Stimulated activated CD4-positive, alpha-beta T cell treated with anti-CD3 and anti-CD28 coated beads, Interleukin-4, amount 100 ng/mL, for 24 hours (primary cell): ENCODE data around the gene USP36.

Experiments used
- DNase-seq: peaks from one replicate; pipeline ENCODE4 v3.0.0-alpha.2; 2020

Gene USP36

DNA sequence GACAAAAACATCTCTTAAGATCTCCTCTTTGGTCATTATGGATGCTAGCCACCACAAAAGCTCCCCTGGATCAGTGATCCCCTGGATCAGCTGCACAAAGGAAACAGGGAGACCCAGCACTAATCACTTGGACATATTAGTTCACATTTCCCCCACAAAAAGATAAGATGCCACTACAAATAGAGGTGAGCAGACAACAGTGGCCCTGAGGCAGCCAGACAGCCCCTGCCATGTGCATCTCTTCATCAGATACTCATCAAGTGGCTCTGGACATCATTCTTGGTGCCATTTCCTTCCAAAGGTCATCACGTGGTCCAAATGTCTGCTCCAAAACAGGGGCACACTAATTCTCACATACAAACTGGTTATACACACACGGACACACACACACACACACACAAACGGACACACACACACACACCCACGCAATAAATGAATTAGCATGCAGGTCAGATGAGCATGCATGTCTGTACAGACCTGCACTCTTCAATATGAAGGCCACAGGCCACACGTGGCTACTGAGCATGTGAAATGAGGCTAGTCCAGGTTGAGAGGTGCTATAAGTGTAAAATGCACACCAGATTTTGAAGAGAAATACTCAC, 4.1 kb downstream of the USP36 start:
- no peak for DNase-seq

GRCh38 chr17:78834571-78834970, 6.0 kb downstream of the USP36 start:
- DNase-seq: no peak

GRCh38 chr17:78832541-78832810, 8.1 kb downstream of the USP36 start:
- DNase-seq: no peak

DNA sequence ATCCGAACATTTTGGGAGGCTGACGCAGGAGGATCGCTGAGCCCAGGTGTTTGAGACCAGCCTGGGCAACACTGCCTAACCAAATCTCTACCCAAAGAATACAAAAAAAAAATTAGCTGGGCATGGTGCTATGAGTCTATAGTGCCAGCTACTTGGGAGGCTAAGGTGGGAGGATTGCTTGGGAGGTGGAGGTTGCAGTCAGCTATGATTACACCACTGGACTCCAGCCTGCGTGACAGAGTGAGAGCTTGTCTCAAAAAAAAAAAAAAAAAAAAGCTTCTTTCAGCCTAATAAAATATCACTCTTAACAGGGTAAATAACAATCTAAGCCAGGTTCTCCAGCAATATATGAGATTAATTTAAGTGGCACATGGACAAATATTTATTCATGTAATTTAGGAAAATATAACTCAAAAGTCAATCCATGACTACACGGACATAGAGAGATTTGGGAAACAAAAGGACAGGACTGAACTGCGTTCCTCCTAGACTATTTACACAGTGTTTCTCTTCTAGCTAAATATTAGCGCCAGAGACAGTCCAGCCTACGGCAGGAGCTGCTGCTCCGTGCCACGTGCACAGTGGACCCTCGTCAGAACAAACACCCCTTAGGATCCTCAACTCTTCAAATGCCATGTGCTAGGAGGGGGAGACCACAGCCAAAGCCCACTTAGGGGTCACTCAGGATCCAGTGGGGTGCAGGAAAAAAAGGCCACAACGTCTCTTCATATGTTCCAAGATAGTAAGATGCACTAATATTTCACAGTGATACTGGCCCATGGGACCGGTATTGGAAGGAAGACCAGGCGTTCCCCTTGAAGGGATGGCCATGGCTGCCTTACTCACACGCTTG, 8.7 kb downstream of the USP36 start:
- no peak for DNase-seq

DNA sequence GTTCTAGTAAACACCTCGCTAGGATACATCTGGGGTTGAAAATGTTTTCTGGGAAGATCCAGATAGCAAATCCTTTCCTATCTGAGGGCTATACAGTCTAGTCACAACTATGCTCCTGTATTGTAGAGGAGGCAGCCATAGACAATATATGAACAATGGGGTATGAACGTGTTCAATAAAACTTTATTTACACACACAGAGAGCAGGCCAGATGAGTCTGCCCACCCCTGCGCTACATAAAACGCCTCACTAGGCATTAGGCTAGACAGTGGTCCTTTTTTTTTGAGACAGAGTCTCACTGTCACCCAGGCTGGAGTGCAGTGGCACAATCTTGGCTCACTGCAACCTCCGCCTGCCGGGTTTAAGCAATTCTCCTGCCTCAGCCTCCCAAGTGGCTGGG, 11.1 kb downstream of the USP36 start:
- DNase-seq: no peak

- DNase-seq: no peak
Observed at GRCh38 chr17:78828470-78829185, 12.0 kb downstream of the USP36 start.

- no peak for DNase-seq
Observed at GRCh38 chr17:78826836-78827509, 13.6 kb downstream of the USP36 start.

DNA sequence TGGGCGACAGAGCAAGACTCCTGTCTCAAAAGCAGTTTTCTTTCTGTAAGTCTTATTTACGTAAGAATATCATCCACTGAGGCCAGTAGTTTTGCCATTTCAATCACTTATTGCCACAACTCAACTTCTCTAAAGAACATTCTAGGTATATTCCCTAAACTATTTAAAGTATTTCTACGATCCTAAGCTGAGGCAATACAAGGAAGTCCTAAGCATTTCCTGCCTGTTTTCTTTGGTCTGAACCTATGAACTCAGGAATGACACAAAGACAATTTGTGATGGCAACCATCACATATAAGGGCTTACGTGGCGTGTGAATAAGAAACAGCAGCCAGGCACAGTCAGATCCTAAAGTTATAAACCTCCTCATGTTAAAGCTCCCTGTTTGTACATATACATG, 14.2 kb downstream of the USP36 start:
- no peak for DNase-seq

- DNase-seq: no peak
Observed at GRCh38 chr17:78825696-78826095, 14.9 kb downstream of the USP36 start.

DNA sequence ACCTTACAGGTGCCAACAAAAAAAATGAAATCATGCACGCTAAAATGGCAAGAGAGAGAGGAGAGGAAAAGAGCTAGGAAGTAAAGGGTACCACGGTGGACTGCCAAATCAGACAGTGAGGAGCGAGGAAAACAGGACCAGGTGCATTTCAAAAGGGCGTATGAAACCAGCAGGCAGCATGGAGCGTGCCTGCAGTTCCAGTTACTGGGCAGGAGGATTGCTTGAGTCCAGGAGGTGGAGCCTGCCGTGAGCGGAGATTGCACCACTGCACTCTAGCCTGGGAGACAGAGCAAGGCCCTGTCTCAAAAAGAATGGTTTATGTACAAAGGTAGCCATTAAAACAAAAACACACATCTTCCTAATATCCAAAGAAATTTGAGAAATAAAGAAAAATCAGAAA, 16.4 kb downstream of the USP36 start:
- no peak for DNase-seq

DNA sequence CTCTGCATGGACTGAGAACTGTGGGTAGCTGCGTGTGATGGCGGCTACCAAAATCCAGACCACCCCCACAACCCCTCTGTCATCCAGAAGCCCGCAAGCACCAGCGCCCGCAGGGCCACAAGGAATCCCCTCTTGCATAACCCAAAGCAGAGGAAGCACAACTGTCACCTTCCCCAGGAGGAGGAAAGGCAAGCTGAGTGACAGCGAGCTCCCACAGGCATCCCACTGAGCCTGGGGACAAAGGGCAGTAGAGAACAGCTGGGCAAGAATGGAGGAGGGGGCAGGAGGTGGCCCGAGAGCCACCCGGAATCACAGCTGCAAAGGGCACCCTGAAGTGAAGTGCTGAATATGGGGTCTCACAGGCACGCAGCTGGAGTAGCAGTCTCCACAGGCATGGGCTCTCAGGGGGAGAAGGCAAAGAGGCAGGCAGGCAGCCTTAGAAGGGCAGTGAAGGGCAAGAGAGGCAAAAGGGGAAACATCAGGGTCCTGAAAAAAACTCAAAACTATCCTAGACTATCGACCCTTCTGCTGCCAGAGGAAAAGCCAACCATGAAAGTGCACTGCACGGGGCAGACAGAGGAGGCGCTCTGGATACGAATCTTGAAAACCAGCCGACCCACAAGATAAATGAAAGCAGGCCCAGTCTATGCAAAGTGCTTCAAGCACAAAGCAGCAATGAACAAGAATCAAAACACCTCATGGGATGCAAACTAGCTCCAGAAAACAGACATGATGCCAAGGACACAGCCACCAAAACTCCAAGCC, 17.1 kb downstream of the USP36 start:
- no peak for DNase-seq

DNA sequence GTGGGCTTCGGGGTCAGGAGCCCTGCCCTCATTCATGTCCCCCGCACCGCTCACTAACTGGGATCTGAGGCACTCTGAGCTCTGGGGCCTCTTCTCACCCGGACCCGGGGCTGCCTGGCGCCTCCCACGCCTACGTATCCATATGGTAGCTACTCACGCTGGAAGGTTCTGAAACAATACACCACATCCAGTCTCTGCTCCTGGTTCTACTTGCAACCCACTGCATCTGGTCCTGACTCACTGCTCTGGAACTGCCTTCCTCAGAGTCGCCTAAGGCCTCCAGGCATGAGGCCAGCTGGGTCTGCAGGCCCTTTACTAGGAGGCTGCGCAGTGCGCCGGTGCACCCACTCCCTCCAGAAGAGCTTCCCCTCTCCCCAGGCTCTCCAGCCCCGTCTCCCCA, 18.1 kb downstream of the USP36 start:
- no peak for DNase-seq

DNA sequence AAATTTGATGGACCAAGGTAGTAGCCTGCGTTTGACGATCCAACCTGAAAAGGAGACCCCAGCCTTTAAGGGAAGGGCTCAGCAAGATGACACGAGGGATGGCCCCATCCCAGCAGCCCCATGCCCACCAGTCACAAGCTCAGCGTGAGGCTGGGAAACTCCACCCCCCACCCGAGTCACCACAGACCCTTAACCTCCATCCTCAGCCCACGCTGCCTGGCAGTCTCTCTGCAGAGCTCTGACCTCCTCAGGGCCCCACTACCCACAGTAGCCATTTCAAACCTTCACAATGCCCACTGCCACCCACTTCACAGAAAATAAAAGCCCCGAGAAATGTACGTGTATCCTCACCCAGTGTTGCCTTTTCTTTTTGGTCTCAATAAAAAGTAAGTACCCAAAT, 18.7 kb downstream of the USP36 start:
- DNase-seq: no peak

- no peak for DNase-seq
Observed at GRCh38 chr17:78820841-78821240, 19.8 kb downstream of the USP36 start.

DNA sequence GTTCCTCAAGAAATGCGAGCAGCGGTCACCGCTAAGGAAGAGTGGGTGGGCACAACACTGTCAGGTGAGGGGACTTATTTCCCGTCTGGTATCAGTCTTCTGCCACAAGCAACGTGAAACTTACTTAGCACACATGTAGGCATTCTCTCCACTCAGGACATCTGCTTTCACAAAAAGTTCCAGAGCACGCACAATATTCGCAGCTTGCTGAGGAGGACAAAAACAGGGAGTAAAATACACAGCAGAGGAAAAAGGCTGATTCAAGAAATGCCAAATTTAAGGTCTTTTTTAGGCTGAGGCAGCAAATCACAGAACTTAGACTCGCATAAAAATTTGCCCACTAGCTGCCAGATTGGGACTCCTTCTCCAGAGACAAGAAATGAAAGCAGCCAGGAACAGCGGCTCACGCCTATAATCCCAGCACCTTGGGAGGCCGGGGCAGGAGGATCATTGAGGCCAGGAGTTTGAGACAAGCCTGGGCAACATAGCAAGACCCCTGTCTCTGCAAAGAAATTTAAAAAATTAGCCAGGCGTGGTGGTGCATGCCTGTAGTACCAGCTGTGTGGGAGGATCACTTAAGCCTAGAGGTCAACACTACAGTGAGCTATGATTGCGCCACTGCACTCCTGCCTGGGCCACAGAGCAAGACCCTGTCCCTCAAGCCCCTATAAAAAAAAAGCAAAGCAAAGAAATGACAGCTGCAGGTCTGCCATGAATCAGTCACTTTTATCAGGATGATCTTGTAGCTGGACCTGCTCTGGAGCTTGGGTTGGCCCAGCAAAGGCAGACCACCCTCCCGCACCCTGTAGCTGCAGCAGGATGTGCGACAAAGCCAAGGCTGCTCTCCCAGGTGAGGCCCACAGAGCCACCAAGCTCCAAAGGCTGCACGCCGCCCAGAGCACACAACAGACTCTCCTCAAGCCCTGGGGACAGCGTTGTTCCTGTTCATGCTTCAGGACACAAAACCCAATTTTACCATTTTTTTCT, 20.5 kb downstream of the USP36 start:
- DNase-seq: no peak

- DNase-seq: no peak
Observed at GRCh38 chr17:78819402-78819801, 21.2 kb downstream of the USP36 start.

- peak; percentile 33 for DNase-seq
Observed at GRCh38 chr17:78818932-78819331, 21.7 kb downstream of the USP36 start.

DNA sequence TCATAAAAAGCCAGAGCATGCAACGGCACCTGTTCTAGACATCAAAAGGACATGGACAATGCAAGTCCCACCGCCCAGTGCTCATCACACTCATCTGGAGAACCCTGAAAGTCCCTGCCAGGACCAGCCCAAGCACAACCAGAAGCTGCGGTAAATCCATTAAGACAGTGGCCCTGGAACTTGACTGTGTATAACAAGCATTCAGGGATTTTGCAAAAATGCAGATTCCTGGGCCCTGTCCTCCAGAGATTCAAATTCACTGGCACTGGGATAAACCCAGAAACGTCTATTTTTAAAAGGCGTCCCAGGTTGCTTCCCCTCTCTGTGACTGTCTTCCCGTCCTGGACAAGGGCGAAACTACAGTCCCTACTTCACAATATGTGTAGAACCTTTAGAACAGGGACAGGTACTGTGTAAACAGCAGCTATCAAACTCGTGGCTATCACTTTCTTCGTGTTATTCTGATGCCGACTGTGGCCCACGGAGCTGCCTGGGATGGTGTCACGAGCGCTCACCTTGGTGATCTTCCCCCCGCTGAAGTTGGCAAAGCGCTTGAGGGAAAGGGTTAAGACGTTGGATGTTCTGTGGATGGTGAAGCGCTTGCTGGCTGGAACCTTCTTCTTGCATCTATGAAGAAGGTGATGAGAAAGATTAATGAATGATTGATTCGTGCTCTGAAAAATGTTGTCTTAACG, 22.3 kb downstream of the USP36 start:
- DNase-seq: no peak

DNA sequence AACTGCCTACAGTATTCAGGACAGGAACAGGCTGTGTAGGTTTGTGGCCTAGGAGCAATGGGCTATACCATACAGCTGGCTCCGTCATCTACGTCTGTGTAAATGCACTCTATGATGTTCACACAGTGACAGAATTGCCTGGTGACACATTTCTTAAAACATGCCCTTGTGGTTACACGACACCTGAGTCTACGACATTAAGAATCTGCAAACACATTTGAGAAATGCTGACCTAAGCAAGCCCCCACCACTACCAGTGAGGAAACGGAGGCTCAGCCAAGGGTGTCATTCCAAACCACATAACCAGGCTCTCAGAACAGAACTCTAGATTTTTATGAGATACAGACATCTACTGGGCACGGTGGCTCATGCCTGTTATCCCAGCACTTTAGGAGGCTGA, 23.5 kb downstream of the USP36 start:
- DNase-seq: peak; percentile 74

GRCh38 chr17:78815696-78816095, 24.9 kb downstream of the USP36 start:
- no peak for DNase-seq

GRCh38 chr17:78812855-78813254, 27.8 kb downstream of the USP36 start:
- no peak for DNase-seq
